WTC11 (cell line): ENCODE measurements around the gene SURF1. TPM values are rescaled to one million over a fixed set of nuclear protein-coding genes. Genes with fewer than 3 reads are reported as not detected.
A peak's percentile ranks its signal among the peaks of the same experiment; 100 is the strongest.

Source experiments
- ATAC-seq: fragments of 200-7000 bp; cut with Tn5 transposase; 2 replicates; pipeline ENCODE4 v1.10.0; 2021; ENCODE audit warnings: mild to moderate bottlenecking, moderate library complexity
- CTCF ChIA-PET: fragments of 300-600 bp; sonication (Branson Sonifier 250); formaldehyde crosslinking; loops from one replicate; lab custom pipeline; 2021; ENCODE audit warnings: antibody characterized with exemption; lab: Charles Lee
- POLR2A ChIA-PET: fragments of 350-600 bp; sonication (Branson Sonifier 250); formaldehyde crosslinking; loops from one replicate; lab custom pipeline; 2021; ENCODE audit warnings: antibody characterized with exemption; lab: Charles Lee
- DNase-seq: peaks from one replicate; pipeline ENCODE4 v3.0.0; 2021; ENCODE audit warnings: low spot score
- H3K27ac Mint-ChIP-seq: 2 replicates; pipeline ENCODE4 v1.8.0; 2021; ENCODE audit warnings: mixed read lengths
- H3K27me3 Mint-ChIP-seq: 2 replicates; pipeline ENCODE4 v1.8.0; 2021; ENCODE audit warnings: low read depth, mild to moderate bottlenecking, moderate library complexity, mixed read lengths
- H3K36me3 Mint-ChIP-seq: 2 replicates; pipeline ENCODE4 v1.8.0; 2021; ENCODE audit warnings: mixed read lengths
- H3K4me1 Mint-ChIP-seq: 2 replicates; pipeline ENCODE4 v1.8.0; 2022; ENCODE audit warnings: mixed read lengths
- H3K4me3 Mint-ChIP-seq: 2 replicates; pipeline ENCODE4 v1.8.0; 2021; ENCODE audit warnings: mild to moderate bottlenecking, moderate library complexity, mixed read lengths
- H3K9me3 Mint-ChIP-seq: 2 replicates; pipeline ENCODE4 v1.8.0; 2021; ENCODE audit warnings: mixed read lengths
- ATF2 ChIP-seq: sonication (generic); formaldehyde crosslinking; IDR thresholded peaks from 2 replicates; pipeline ENCODE4 v1.8.1; 2022; ENCODE audit warnings: low read depth, missing genetic modification reagents, borderline replicate concordance
- CBFB ChIP-seq: sonication (generic); formaldehyde crosslinking; IDR thresholded peaks from 2 replicates; pipeline ENCODE4 v1.8.1; 2022; ENCODE audit warnings: mild to moderate bottlenecking, low read depth, missing genetic modification reagents
- CREB1 ChIP-seq: sonication (generic); formaldehyde crosslinking; IDR thresholded peaks from 2 replicates; pipeline ENCODE4 v1.8.0; 2023; ENCODE audit warnings: mild to moderate bottlenecking, missing genetic modification reagents
- CTCF ChIP-seq: fragments of 200-600 bp; IDR thresholded peaks from 2 replicates; pipeline ENCODE4 v1.8.0; 2022; ENCODE audit warnings: antibody characterized with exemption
- E2F5 ChIP-seq: sonication (generic); formaldehyde crosslinking; IDR thresholded peaks from 2 replicates; pipeline ENCODE4 v1.8.1; 2022; ENCODE audit warnings: mild to moderate bottlenecking, moderate library complexity, missing genetic modification reagents
- ERG ChIP-seq: fragments of 250-450 bp; sonication (Bioruptor Pico); IDR thresholded peaks from 2 replicates; pipeline ENCODE4 v1.8.0; 2021; ENCODE audit warnings: mild to moderate bottlenecking
- FOXJ3 ChIP-seq: sonication (generic); formaldehyde crosslinking; IDR thresholded peaks from 2 replicates; pipeline ENCODE4 v1.9.0; 2021; ENCODE audit warnings: missing genetic modification reagents, mild to moderate bottlenecking, borderline replicate concordance
- FOXP4 ChIP-seq: sonication (generic); formaldehyde crosslinking; IDR thresholded peaks from 2 replicates; pipeline ENCODE4 v1.8.0; 2022; ENCODE audit warnings: mild to moderate bottlenecking, missing genetic modification reagents
- NFATC4 ChIP-seq: fragments of 250-450 bp; sonication (Bioruptor Pico); IDR thresholded peaks from 2 replicates; pipeline ENCODE4 v1.9.0; 2021; ENCODE audit warnings: mild to moderate bottlenecking
- ZNF121 ChIP-seq: sonication (generic); formaldehyde crosslinking; IDR thresholded peaks from 2 replicates; pipeline ENCODE4 v1.8.0; 2023; ENCODE audit warnings: missing genetic modification reagents
- ZNF281 ChIP-seq: sonication (generic); formaldehyde crosslinking; IDR thresholded peaks from 2 replicates; pipeline ENCODE4 v1.8.0; 2023; ENCODE audit warnings: mild to moderate bottlenecking, missing genetic modification reagents
- ZNF317 ChIP-seq: sonication (generic); formaldehyde crosslinking; IDR thresholded peaks from 2 replicates; pipeline ENCODE4 v1.8.1; 2023; ENCODE audit warnings: low read depth, mild to moderate bottlenecking, moderate library complexity, missing genetic modification reagents, borderline replicate concordance
- ZNF396 ChIP-seq: fragments of 250-450 bp; sonication (Bioruptor Pico); IDR thresholded peaks from 2 replicates; pipeline ENCODE4 v1.8.0; 2021; ENCODE audit warnings: mild to moderate bottlenecking, moderate library complexity, borderline replicate concordance
- ZNF425 ChIP-seq: fragments of 250-450 bp; sonication (Bioruptor Pico); conservative IDR thresholded peaks from 2 replicates; pipeline ENCODE4 v1.9.0; 2021; ENCODE audit warnings: mild to moderate bottlenecking
- ZNF532 ChIP-seq: fragments of 250-450 bp; sonication (Bioruptor Pico); IDR thresholded peaks from 2 replicates; pipeline ENCODE4 v1.9.0; 2021; ENCODE audit warnings: mild to moderate bottlenecking, borderline replicate concordance
- ZNF671 ChIP-seq: fragments of 250-450 bp; sonication (Bioruptor Pico); IDR thresholded peaks from 2 replicates; pipeline ENCODE4 v1.8.0; 2021; ENCODE audit warnings: mild to moderate bottlenecking
- total RNA-seq: library from RNA; stranded (reverse); gene quantifications from 3 replicates; pipeline ENCODE4 v1.2.3, GENCODE V29; 2021

SURF1 gene
- total RNA-seq, 1 experiment from 2014 or later, result 33.3 TPM

GRCh38 chr9:133321411-133321935 lies 34.8 kb downstream of the SURF1 start:
- Mint-ChIP-seq H3K9me3 (peaks cover 26% of the 10 kb centered on the region), H3K27me3 (peaks cover 17% of the 10 kb centered on the region), H3K27ac (no peak overlapping the region)
- ATAC-seq, result no peak
- CTCF ChIA-PET, result interaction anchor here (0.7 to 2.2 kb wide), 4 partner anchors 21 to 135 kb away, joined by 3 to 46 read pairs (median 6); no protein-coding TSS in a partner anchor
- no peak for TF ChIP-seq NFATC4 (CRISPR knock-in tag)
- TF ChIP-seq FOXP4 (CRISPR knock-in tag), result no peak
- TF ChIP-seq ZNF671 (CRISPR knock-in tag), result no peak
- no peak for TF ChIP-seq ZNF532 (CRISPR knock-in tag)
- no peak for TF ChIP-seq CTCF
- TF ChIP-seq ZNF121, result no peak
- TF ChIP-seq, all 79 proteins: peak for 0
- no peak for DNase-seq
- peaks cover 12% of the 10 kb centered on the region; the same call in 1 of the 2 replicates for H3K36me3 Mint-ChIP-seq
- POLR2A ChIA-PET, result no interaction called here
- H3K4me3 Mint-ChIP-seq, result no peak overlapping the region
- no peaks in the 10 kb centered on the region for H3K4me1 Mint-ChIP-seq

GRCh38 chr9:133320421-133320881 lies 35.8 kb downstream of the SURF1 start:
- DNase-seq, result peak; percentile 35
- no peak for TF ChIP-seq ZNF425 (CRISPR knock-in tag)
- TF ChIP-seq ZNF281 (CRISPR knock-in tag), result no peak
- TF ChIP-seq FOXJ3, result no peak
- no peak for TF ChIP-seq CBFB (CRISPR knock-in tag)
- no peak for TF ChIP-seq ZNF396 (CRISPR knock-in tag)
- no peak for TF ChIP-seq CREB1 (CRISPR knock-in tag)
- no peak for TF ChIP-seq ERG (CRISPR knock-in tag)
- no peak for TF ChIP-seq ZNF317 (CRISPR knock-in tag)
- no peak for TF ChIP-seq ZNF671 (CRISPR knock-in tag)
- TF ChIP-seq ATF2 (CRISPR knock-in tag), result no peak
- no peak for TF ChIP-seq E2F5 (CRISPR knock-in tag)
- TF ChIP-seq, all 79 proteins: peak for 0
- Mint-ChIP-seq H3K27me3 (peaks cover 18% of the 10 kb centered on the region), H3K27ac (no peak overlapping the region), H3K36me3 (peaks cover 12% of the 10 kb centered on the region; the same call in 1 of the 2 replicates), H3K4me1 (no peaks in the 10 kb centered on the region), H3K4me3 (no peak overlapping the region), H3K9me3 (peaks cover 26% of the 10 kb centered on the region)
- CTCF ChIA-PET, result interaction anchor here (0.6 to 2.2 kb wide), 11 partner anchors 9 to 171 kb away, joined by 3 to 46 read pairs (median 4); partner anchors contain the start of gene ABO
- ATAC-seq, result peak; percentile 93
- POLR2A ChIA-PET, result no interaction called here
